ENCODE results near the gene WNT11. TPM values are rescaled to one million over a fixed set of nuclear protein-coding genes. Genes with fewer than 3 reads are reported as not detected.

The WNT11 gene
- polyA plus RNA-seq, 4 donors = 2.1 to 7.3 (median 3.9) TPM

DNA sequence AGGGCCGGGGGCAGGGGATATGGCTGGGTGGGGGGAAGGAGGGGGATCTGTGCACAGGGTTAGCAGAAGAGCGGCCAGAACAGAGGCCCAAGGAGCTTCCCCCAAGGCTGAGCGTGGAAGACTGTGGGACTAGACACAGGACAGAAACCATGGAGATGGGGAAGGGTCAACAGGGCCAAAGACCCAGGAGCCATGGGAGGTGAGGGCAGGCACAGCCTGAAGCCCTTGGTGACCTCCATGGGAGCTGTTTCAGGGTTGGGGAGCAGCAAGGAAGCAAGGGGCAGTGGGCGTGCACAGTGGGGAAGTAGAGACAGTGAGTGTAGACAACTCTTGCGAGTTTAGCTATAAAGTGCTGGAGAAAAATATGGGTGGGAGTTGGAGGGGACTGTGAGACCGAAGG, 56.6 kb downstream of the WNT11 start:
- H3K4me3 ChIP-seq (ENCODE audit: low read depth in 1 of 3, low read length in 3 of 3) = no peak overlapping the region
- DNase-seq (no peak), FAIRE-seq (no peak)
- H3K4me1 ChIP-seq (ENCODE audit: control insufficient read depth in 3 of 3, insufficient read depth in 2 of 3, low read depth in 1 of 3, low read length in 2 of 3) = peaks cover 2 to 44% (median 8%) of the 10 kb centered on the region in 3 donors
- no peaks in the 10 kb centered on the region for H3K36me3 ChIP-seq (ENCODE audit: control insufficient read depth in 3 of 3, insufficient read depth in 2 of 3, low read depth in 1 of 3, low read length in 3 of 3)
- no peaks in the 10 kb centered on the region for H3K27me3 ChIP-seq (ENCODE audit: control insufficient read depth in 3 of 3, insufficient read depth in 3 of 3, low read length in 3 of 3)
- peak overlapping the region; percentile 35 to 96 (median 92) for H3K27ac ChIP-seq (ENCODE audit: low read depth in 1 of 3, low read length in 2 of 3)
- 87 to 98% (median 89%) methylated on average over 6 of the region's 6 CpGs for WGBS, 3 donors
- H3K9me3 ChIP-seq (ENCODE audit: control insufficient read depth in 2 of 2, insufficient read depth in 1 of 2, low read depth in 1 of 2, low read length in 1 of 2) = peaks cover 0 to 3% of the 10 kb centered on the region in 2 donors

DNA sequence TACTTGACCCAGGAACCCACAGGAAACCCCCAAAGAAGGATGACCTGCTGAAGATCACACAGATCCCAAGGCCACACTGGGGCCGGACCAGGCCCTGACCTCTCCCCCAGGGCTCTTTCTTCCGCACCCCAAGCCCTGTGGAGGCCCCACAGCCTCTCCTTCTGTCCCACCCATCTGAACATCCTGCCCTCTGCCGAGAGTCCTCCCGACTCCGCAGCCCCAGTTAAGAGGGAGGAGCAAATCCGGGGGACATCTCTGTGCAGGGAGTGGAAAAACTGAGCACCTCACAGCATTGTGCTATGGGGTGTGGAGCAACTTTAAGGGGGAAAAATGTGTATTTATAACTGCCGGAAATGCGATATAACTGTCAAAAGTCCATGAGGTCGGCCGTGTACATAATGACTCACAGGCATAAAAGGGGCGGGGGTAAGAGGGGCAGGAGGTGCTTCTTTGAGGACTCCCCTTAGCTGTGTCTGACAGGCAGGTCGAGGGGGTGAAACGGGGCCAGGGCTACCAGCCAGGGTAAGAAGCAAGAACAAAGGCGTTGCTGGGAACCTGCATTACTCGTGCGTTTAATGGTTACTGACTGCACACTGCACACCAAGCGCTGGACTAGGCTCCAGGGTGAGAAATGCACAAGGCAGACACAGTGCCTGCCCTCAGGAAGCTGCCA, 57.2 kb downstream of the WNT11 start:
- FAIRE-seq (no peak), DNase-seq (peak; percentile 90 to 93)
- Histone ChIP-seq H3K9me3 (ENCODE audit: control insufficient read depth in 2 of 2, insufficient read depth in 1 of 2, low read depth in 1 of 2, low read length in 1 of 2) (peaks cover 0 to 3% of the 10 kb centered on the region in 2 donors), H3K36me3 (ENCODE audit: control insufficient read depth in 3 of 3, insufficient read depth in 2 of 3, low read depth in 1 of 3, low read length in 3 of 3) (no peaks in the 10 kb centered on the region), H3K27me3 (ENCODE audit: control insufficient read depth in 3 of 3, insufficient read depth in 3 of 3, low read length in 3 of 3) (no peaks in the 10 kb centered on the region), H3K27ac (ENCODE audit: low read depth in 1 of 3, low read length in 2 of 3) (peak overlapping the region; percentile 84 to 96 (median 92)), H3K4me1 (ENCODE audit: control insufficient read depth in 3 of 3, insufficient read depth in 2 of 3, low read depth in 1 of 3, low read length in 2 of 3) (peaks cover 2 to 44% (median 8%) of the 10 kb centered on the region in 3 donors), H3K4me3 (ENCODE audit: low read depth in 1 of 3, low read length in 3 of 3) (no peak overlapping the region)
- 20 to 59% (median 45%) methylated on average over 17 of the region's 17 CpGs for WGBS, 3 donors

DNA sequence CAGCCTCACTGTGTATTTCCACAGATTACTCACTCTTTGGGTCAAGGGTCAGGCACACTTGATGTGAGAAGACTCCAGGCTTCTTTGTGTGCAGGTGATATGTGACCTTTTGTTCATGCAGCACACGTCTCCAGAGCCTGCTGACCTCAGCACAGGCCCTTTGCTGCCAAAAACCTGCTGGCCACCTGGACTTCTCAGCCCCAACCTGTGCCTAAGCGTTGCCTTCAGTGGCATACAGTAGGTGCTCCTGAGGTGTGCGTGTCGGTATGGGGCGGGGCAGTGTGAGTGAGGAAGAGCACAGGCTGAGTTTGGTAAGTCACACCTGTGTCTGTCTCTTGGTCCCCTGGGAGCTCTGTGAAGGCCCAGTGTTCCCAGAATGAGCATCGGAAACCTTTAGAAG, 58.1 kb downstream of the WNT11 start:
- H3K27ac ChIP-seq (ENCODE audit: low read depth in 1 of 3, low read length in 2 of 3) = peak overlapping the region; percentile 84 to 96 (median 92)
- 27 to 66% (median 52%) methylated on average over 6 of the region's 6 CpGs for WGBS, 3 donors
- peaks cover 0 to 3% of the 10 kb centered on the region in 2 donors for H3K9me3 ChIP-seq (ENCODE audit: control insufficient read depth in 2 of 2, insufficient read depth in 1 of 2, low read depth in 1 of 2, low read length in 1 of 2)
- H3K4me3 ChIP-seq (ENCODE audit: low read depth in 1 of 3, low read length in 3 of 3) = no peak overlapping the region
- peaks cover 2 to 44% (median 8%) of the 10 kb centered on the region in 3 donors for H3K4me1 ChIP-seq (ENCODE audit: control insufficient read depth in 3 of 3, insufficient read depth in 2 of 3, low read depth in 1 of 3, low read length in 2 of 3)
- DNase-seq (peak; percentile 68 to 95), FAIRE-seq (no peak)
- H3K27me3 ChIP-seq (ENCODE audit: control insufficient read depth in 3 of 3, insufficient read depth in 3 of 3, low read length in 3 of 3) = no peaks in the 10 kb centered on the region
- peaks cover 0 to 2% (median 0%) of the 10 kb centered on the region in 3 donors for H3K36me3 ChIP-seq (ENCODE audit: control insufficient read depth in 3 of 3, insufficient read depth in 2 of 3, low read depth in 1 of 3, low read length in 3 of 3)

DNA sequence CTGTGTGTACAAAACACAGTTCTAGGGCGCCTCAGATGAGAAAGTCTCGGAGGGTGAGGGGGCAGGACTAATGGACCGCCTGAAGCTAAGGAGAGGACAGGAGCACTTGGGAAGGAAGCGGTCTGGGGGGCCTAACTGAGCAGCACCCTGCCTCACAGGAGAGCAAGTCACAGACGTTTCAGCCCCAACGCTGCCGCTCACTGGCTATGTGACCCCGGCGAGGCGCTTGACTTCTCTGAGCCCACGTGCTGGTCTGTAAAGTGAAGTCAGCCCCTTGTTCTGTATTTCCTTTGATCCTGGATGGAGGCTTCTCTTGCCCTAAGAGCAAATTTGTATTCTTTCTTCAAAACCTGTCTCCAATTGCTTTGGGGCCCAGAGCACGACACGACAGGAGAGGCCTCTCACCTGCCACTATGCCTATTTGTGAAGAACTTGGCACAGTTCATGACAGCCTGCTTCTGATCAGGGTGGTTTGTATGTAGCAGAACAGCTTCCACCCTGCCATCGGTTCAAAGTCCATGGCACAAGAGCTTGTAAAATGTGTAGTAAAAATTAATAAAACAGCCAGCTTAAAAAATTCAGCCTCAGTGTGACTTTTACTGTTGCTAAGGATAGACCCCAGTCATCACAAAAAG, 59.1 kb downstream of the WNT11 start:
- DNase-seq (peak; percentile 84 to 93), FAIRE-seq (no peak)
- Histone ChIP-seq H3K4me1 (ENCODE audit: control insufficient read depth in 3 of 3, insufficient read depth in 2 of 3, low read depth in 1 of 3, low read length in 2 of 3) (peaks cover 2 to 38% (median 8%) of the 10 kb centered on the region in 3 donors), H3K9me3 (ENCODE audit: control insufficient read depth in 2 of 2, insufficient read depth in 1 of 2, low read depth in 1 of 2, low read length in 1 of 2) (peaks cover 0 to 3% of the 10 kb centered on the region in 2 donors), H3K36me3 (ENCODE audit: control insufficient read depth in 3 of 3, insufficient read depth in 2 of 3, low read depth in 1 of 3, low read length in 3 of 3) (peaks cover 0 to 7% (median 0%) of the 10 kb centered on the region in 3 donors), H3K27me3 (ENCODE audit: control insufficient read depth in 3 of 3, insufficient read depth in 3 of 3, low read length in 3 of 3) (no peaks in the 10 kb centered on the region), H3K4me3 (ENCODE audit: low read depth in 1 of 3, low read length in 3 of 3) (no peak overlapping the region), H3K27ac (ENCODE audit: low read depth in 1 of 3, low read length in 2 of 3) (peak overlapping the region; percentile 77 to 86 (median 85))
- 32 to 65% (median 50%) methylated on average over 14 of the region's 14 CpGs for WGBS, 3 donors

DNA sequence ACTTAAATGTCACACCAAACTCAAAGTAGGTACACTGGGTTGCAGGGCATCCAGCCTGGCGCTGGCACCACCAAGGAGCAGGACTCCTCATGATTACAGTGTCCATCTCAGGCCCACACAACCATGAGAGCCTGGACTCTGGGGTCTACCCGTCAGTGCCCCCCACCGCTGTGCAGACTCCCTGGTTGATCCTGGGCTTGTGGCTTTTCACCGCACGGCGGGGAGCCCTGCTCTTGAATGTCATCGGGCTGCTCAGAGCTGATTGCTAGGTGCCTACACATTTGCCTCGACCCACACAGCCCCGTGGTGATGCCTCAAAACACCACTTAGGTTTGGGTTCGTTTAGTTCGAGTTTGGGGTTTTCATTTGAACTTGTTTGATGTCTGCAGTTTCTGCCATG, 63.0 kb downstream of the WNT11 start:
- Histone ChIP-seq H3K36me3 (ENCODE audit: control insufficient read depth in 3 of 3, insufficient read depth in 2 of 3, low read depth in 1 of 3, low read length in 3 of 3) (peaks cover 0 to 25% (median 1%) of the 10 kb centered on the region in 3 donors), H3K27me3 (ENCODE audit: control insufficient read depth in 3 of 3, insufficient read depth in 3 of 3, low read length in 3 of 3) (no peaks in the 10 kb centered on the region), H3K27ac (ENCODE audit: low read depth in 1 of 3, low read length in 2 of 3) (no peak overlapping the region), H3K4me1 (ENCODE audit: control insufficient read depth in 3 of 3, insufficient read depth in 2 of 3, low read depth in 1 of 3, low read length in 2 of 3) (peaks cover 2 to 14% (median 5%) of the 10 kb centered on the region in 3 donors), H3K9me3 (ENCODE audit: control insufficient read depth in 2 of 2, insufficient read depth in 1 of 2, low read depth in 1 of 2, low read length in 1 of 2) (no peaks in the 10 kb centered on the region), H3K4me3 (ENCODE audit: low read depth in 1 of 3, low read length in 3 of 3) (no peak overlapping the region)
- FAIRE-seq (no peak), DNase-seq (no peak)
- 89 to 96% (median 92%) methylated on average over 11 of the region's 11 CpGs for WGBS, 3 donors

DNA sequence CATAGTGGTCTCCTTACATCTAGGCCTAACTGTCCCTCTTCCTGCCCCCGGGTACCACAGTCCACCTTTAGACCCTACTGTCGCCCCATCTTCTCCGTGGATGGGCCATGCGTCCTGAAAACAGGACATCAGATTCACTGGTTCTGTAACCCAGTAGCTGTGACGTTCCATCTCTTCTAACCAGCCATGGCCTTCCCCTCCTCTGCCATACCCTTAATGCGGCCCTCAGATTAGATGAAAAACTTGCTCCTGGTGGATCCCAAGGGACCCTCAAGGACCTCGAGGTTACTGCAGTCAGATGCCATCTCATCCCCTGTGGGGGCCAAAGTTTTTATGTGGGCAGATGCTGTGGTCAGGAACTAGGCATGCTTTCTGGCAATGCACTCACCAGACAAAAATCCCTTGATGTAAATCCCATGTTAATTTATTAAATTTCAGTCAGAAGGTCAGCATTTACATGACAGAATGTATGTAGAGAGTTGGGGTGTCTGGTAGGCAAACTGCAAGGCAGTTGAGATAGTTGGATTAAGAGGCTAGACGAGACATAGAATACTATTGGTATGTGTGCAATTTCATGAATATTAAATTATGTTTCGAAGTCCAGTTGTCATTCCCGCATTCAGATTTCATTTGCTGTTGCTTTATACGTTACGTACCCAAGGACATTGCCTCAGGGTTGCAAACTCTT, 64.3 kb downstream of the WNT11 start:
- Histone ChIP-seq H3K4me1 (ENCODE audit: control insufficient read depth in 3 of 3, insufficient read depth in 2 of 3, low read depth in 1 of 3, low read length in 2 of 3) (peaks cover 2 to 7% (median 2%) of the 10 kb centered on the region in 3 donors), H3K9me3 (ENCODE audit: control insufficient read depth in 2 of 2, insufficient read depth in 1 of 2, low read depth in 1 of 2, low read length in 1 of 2) (no peaks in the 10 kb centered on the region), H3K36me3 (ENCODE audit: control insufficient read depth in 3 of 3, insufficient read depth in 2 of 3, low read depth in 1 of 3, low read length in 3 of 3) (peaks cover 0 to 28% (median 1%) of the 10 kb centered on the region in 3 donors), H3K4me3 (ENCODE audit: low read depth in 1 of 3, low read length in 3 of 3) (no peak overlapping the region), H3K27ac (ENCODE audit: low read depth in 1 of 3, low read length in 2 of 3) (no peak overlapping the region), H3K27me3 (ENCODE audit: control insufficient read depth in 3 of 3, insufficient read depth in 3 of 3, low read length in 3 of 3) (no peaks in the 10 kb centered on the region)
- DNase-seq (no peak), FAIRE-seq (no peak)
- 94 to 95% (median 95%) methylated on average over 12 of the region's 12 CpGs for WGBS, 3 donors

DNA sequence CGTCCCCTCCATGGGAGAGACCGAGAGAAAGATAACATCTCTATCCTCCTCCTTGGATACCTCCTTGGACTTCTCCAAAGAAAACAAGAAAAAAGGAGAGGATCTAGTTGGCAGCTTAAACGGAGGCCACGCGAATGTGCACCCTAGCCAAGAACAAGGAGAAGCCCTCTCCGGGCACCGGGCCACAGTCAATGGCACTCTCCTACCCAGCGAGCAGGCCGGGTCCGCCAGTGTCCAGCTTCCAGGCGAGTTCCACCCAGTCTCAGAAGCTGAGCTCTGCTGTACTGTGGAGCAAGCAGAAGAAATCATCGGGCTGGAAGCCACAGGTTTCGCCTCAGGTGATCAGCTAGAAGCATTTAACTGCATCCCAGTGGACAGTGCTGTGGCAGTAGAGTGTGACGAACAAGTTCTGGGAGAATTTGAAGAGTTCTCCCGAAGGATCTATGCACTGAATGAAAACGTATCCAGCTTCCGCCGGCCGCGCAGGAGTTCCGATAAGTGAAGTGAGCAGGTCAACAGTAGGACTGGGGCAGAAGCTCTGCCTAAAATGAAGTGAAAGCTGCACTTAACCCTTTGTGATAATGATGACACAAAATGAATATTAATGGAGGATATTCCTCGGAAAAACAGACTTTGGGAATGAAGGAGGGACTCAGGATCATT, 65.3 kb downstream of the WNT11 start:
- Histone ChIP-seq H3K27ac (ENCODE audit: low read depth in 1 of 3, low read length in 2 of 3) (no peak overlapping the region), H3K4me1 (ENCODE audit: control insufficient read depth in 3 of 3, insufficient read depth in 2 of 3, low read depth in 1 of 3, low read length in 2 of 3) (peaks cover 0 to 2% (median 0%) of the 10 kb centered on the region in 3 donors), H3K9me3 (ENCODE audit: control insufficient read depth in 2 of 2, insufficient read depth in 1 of 2, low read depth in 1 of 2, low read length in 1 of 2) (no peaks in the 10 kb centered on the region), H3K27me3 (ENCODE audit: control insufficient read depth in 3 of 3, insufficient read depth in 3 of 3, low read length in 3 of 3) (no peaks in the 10 kb centered on the region), H3K36me3 (ENCODE audit: control insufficient read depth in 3 of 3, insufficient read depth in 2 of 3, low read depth in 1 of 3, low read length in 3 of 3) (peaks cover 0 to 33% (median 1%) of the 10 kb centered on the region in 3 donors), H3K4me3 (ENCODE audit: low read depth in 1 of 3, low read length in 3 of 3) (no peak overlapping the region)
- FAIRE-seq (no peak), DNase-seq (no peak)
- WGBS, 3 donors = 93 to 95% (median 94%) methylated on average over 22 of the region's 22 CpGs

DNA sequence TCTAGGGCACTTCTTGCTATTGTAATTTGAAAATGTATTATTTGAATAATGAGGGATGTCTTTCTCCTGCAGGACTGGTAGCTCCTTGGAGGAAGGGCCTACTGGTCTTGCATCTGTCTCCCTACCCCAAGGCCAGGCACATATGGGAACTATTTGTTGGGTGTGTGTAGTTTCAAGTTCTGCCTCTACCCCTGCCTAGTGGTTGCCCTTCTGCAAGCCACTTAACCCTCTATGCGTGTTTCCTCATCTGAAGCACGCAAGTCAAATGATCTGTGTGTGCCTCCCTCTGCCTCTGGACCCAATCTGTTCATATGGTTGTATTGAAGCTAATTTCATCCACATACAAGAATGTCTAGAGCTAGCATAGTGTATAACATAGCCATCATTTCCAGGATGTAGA, 67.0 kb downstream of the WNT11 start:
- no peak for FAIRE-seq
- no peak for DNase-seq
- Histone ChIP-seq H3K27me3 (ENCODE audit: control insufficient read depth in 3 of 3, insufficient read depth in 3 of 3, low read length in 3 of 3) (no peaks in the 10 kb centered on the region), H3K36me3 (ENCODE audit: control insufficient read depth in 3 of 3, insufficient read depth in 2 of 3, low read depth in 1 of 3, low read length in 3 of 3) (peaks cover 0 to 38% (median 1%) of the 10 kb centered on the region in 3 donors), H3K4me3 (ENCODE audit: low read depth in 1 of 3, low read length in 3 of 3) (no peak overlapping the region), H3K4me1 (ENCODE audit: control insufficient read depth in 3 of 3, insufficient read depth in 2 of 3, low read depth in 1 of 3, low read length in 2 of 3) (no peaks in the 10 kb centered on the region), H3K27ac (ENCODE audit: low read depth in 1 of 3, low read length in 2 of 3) (no peak overlapping the region), H3K9me3 (ENCODE audit: control insufficient read depth in 2 of 2, insufficient read depth in 1 of 2, low read depth in 1 of 2, low read length in 1 of 2) (no peaks in the 10 kb centered on the region)
- 87 to 98% (median 91%) methylated on average over 2 of the region's 2 CpGs for WGBS, 3 donors

Data from small intestine (tissue), 7 donors.